Osteocyte (in vitro differentiated cells): Measurements from ENCODE around the gene KCNIP3. TPM values are rescaled to one million over a fixed set of nuclear protein-coding genes. Genes with fewer than 3 reads are reported as not detected.

ENCODE experiments used
- DNase-seq: peaks from one replicate; pipeline ENCODE4 v3.0.0; 2021; ENCODE audit warnings: mixed read lengths; ENCODE audit not compliant: unreplicated experiment; ENCODE audit errors: extremely low spot score
- H3K27ac Mint-ChIP-seq: one replicate; pipeline ENCODE4 v1.8.0; 2021; ENCODE audit warnings: mild to moderate bottlenecking, mixed read lengths; ENCODE audit not compliant: unreplicated experiment
- H3K27me3 Mint-ChIP-seq: one replicate; pipeline ENCODE4 v1.8.0; 2021; ENCODE audit warnings: mixed read lengths; ENCODE audit not compliant: unreplicated experiment
- H3K36me3 Mint-ChIP-seq: one replicate; pipeline ENCODE4 v1.8.0; 2021; ENCODE audit warnings: mixed read lengths; ENCODE audit not compliant: unreplicated experiment
- H3K4me1 Mint-ChIP-seq: one replicate; pipeline ENCODE4 v1.8.0; 2021; ENCODE audit warnings: mixed read lengths; ENCODE audit not compliant: unreplicated experiment
- H3K4me3 Mint-ChIP-seq: one replicate; pipeline ENCODE4 v1.8.0; 2021; ENCODE audit warnings: mild to moderate bottlenecking, moderate library complexity, mixed read lengths; ENCODE audit not compliant: unreplicated experiment
- H3K9me3 Mint-ChIP-seq: one replicate; pipeline ENCODE4 v1.8.0; 2021; ENCODE audit warnings: mixed read lengths; ENCODE audit not compliant: unreplicated experiment
- total RNA-seq: library from RNA; stranded (reverse); gene quantifications from 2 replicates; pipeline ENCODE4 v1.2.1, GENCODE V29; 2021
- TF ChIP-seq, protein P1 (sequence below): fragments of 200-600 bp; sonication (generic); IDR thresholded peaks from 2 replicates; pipeline ENCODE4 v1.5.0; 2021; ENCODE audit warnings: antibody characterized with exemption, mild to moderate bottlenecking, moderate library complexity

Gene KCNIP3
- total RNA-seq, 1 donor from 2014 or later = 1.4 TPM

DNA sequence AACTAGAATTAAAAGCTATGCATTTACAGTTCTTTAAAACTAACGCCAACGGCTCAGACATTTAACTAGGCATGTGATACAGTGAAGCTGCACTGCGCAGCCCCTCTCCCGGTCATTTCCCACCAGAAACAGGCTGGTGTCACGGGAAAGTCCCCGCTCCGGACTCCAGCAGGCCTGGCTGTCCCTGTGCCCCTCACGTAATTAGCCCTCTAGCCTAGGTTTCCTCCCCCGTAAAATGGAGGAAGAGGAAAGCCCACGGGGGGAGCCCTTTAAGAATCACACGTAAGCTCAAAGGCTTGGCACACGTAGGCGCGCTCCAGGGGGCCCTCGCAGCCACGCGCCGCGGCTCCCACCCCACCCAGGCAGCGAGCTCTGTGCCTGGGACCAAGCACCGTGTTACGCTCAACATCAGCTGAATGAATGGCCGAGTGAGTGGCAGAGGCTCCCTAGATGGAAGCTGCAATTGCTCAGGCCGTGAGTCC is 48.0 kb downstream of the KCNIP3 start:
- H3K4me3 Mint-ChIP-seq = peak overlapping the region; percentile 78
- DNase-seq = no peak

DNA sequence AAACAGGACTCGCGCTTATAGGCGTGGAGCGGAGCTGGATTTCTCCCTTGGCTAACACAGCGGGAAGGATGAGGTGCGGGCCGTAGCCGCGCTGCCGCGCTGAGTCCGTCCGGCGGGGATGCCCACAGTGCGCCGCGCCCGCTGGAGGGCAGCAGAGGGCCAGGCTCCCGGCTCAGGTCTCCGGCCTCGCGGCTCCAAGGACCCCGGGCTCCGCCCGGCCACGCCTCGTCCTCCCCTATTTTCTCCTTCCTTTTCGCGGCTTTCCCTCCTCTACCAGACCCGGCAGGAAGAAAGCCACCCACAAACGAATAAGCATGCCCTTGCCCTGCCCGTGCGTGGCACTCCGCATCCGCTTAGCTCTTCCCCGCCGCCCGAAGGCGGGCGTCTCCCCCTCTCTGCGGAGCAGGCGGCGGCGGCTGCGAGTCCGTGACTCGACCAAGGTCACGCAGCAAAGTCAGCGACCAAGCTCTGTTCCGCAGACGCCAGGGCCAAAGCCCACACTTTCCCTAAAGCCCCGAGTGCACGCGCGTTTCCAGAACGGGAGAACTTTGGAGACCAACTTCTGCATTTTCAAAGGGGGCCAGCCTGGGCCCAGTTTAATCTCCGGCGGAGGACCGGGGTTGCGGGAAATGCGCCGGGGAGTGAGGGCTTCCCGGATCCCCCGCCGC is 48.5 kb downstream of the KCNIP3 start:
- Mint-ChIP-seq H3K27me3 (peaks cover 24% of the 10 kb centered on the region), H3K27ac (peak overlapping the region; percentile 47), H3K4me3 (peak overlapping the region; percentile 78), H3K9me3 (no peaks in the 10 kb centered on the region), H3K4me1 (peaks cover 2% of the 10 kb centered on the region), H3K36me3 (no peaks in the 10 kb centered on the region)
- DNase-seq = peak; percentile 94
- TF ChIP-seq, protein P1, sequence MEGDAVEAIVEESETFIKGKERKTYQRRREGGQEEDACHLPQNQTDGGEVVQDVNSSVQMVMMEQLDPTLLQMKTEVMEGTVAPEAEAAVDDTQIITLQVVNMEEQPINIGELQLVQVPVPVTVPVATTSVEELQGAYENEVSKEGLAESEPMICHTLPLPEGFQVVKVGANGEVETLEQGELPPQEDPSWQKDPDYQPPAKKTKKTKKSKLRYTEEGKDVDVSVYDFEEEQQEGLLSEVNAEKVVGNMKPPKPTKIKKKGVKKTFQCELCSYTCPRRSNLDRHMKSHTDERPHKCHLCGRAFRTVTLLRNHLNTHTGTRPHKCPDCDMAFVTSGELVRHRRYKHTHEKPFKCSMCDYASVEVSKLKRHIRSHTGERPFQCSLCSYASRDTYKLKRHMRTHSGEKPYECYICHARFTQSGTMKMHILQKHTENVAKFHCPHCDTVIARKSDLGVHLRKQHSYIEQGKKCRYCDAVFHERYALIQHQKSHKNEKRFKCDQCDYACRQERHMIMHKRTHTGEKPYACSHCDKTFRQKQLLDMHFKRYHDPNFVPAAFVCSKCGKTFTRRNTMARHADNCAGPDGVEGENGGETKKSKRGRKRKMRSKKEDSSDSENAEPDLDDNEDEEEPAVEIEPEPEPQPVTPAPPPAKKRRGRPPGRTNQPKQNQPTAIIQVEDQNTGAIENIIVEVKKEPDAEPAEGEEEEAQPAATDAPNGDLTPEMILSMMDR = peak; percentile 96

More for the DNA sequence above, 48.0 kb downstream of the KCNIP3 start:
- Mint-ChIP-seq H3K27ac (no peak overlapping the region), H3K9me3 (no peaks in the 10 kb centered on the region), H3K4me1 (peaks cover 2% of the 10 kb centered on the region), H3K36me3 (no peaks in the 10 kb centered on the region), H3K27me3 (peaks cover 24% of the 10 kb centered on the region)
- TF ChIP-seq, protein P1 = no peak

DNA sequence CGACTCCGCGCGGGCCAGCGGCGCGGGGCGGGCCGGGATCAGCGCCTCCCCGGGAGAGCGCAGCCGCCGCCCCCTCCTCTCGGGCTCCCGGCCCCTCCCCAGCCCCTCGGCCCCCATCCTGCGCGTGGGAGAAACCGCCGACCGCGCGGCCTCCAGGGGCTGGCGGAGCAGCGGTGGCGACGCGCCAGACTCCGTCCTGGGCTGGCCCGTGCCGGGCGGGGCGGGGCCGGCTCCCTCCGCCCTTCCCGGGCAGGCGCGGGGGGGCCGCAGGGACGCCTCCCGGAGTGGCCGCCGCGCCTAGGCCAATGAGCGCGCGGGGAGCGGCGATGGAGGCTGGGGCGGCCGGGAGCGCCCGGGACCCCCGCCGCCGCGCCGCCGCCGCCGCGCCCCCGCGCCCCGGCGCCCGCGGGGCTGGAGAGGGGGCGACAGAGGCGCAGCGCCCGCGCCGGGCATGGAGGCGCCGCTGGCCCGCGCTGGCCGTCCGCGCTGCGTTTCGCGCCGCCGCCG is 49.1 kb downstream of the KCNIP3 start:
- no peak overlapping the region for H3K4me3 Mint-ChIP-seq
- H3K27ac Mint-ChIP-seq = no peak overlapping the region
- H3K27me3 Mint-ChIP-seq = peaks cover 19% of the 10 kb centered on the region
- no peak for DNase-seq
- TF ChIP-seq, protein P1 = no peak
- H3K36me3 Mint-ChIP-seq = no peaks in the 10 kb centered on the region
- no peaks in the 10 kb centered on the region for H3K9me3 Mint-ChIP-seq
- peaks cover 2% of the 10 kb centered on the region for H3K4me1 Mint-ChIP-seq

DNA sequence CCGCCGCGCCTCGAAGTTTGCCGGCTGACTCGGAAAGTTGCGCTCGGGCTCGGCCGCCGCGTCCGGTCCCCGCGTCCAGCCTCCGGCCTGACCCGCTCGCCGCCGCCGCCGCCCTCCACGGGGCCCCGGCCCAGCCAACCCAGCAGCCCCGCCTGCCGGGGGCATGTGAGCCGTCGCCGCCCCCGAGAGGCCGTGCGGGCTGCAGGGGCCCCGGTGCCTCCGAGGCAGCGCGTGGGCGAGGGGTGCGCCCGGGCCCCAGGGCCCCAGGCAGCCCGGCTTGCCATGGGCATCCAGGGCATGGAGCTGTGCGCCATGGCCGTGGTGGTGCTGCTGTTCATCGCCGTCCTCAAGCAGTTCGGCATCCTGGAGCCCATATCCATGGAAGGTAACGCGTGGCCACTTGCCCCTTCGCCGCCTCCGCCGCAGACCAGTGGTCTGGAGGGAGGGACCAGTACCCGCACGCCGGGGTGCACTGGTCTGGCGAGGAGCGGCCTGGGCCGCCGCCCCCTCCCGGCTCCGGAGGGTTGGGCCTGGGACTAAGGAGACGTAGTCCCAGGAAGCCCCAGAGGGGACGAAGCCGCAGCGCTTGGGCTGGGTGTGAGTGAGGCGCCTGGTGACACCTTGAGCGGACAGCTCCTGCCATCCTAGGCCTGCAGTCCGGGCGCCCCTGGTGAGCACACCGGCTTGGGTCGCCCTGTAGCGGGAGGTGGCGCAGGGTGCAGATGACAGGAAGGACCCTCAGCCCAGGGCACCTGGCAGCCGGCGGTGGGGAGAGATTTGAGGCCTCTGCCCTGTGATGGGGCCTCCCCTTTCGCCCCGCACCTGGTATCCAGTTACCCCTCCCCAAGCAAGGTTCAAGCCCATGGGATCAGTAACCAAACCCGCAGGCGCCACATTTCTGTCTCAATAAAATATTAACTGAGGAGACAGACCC is 49.9 kb downstream of the KCNIP3 start:
- H3K36me3 Mint-ChIP-seq = no peaks in the 10 kb centered on the region
- TF ChIP-seq, protein P1 = no peak
- peak; percentile 84 for DNase-seq
- H3K27ac Mint-ChIP-seq = no peak overlapping the region
- H3K4me3 Mint-ChIP-seq = peak overlapping the region; percentile 50
- no peaks in the 10 kb centered on the region for H3K9me3 Mint-ChIP-seq
- peaks cover 2% of the 10 kb centered on the region for H3K4me1 Mint-ChIP-seq
- peaks cover 15% of the 10 kb centered on the region for H3K27me3 Mint-ChIP-seq
